ENCODE results near the gene ERF.

The ERF gene

DNA sequence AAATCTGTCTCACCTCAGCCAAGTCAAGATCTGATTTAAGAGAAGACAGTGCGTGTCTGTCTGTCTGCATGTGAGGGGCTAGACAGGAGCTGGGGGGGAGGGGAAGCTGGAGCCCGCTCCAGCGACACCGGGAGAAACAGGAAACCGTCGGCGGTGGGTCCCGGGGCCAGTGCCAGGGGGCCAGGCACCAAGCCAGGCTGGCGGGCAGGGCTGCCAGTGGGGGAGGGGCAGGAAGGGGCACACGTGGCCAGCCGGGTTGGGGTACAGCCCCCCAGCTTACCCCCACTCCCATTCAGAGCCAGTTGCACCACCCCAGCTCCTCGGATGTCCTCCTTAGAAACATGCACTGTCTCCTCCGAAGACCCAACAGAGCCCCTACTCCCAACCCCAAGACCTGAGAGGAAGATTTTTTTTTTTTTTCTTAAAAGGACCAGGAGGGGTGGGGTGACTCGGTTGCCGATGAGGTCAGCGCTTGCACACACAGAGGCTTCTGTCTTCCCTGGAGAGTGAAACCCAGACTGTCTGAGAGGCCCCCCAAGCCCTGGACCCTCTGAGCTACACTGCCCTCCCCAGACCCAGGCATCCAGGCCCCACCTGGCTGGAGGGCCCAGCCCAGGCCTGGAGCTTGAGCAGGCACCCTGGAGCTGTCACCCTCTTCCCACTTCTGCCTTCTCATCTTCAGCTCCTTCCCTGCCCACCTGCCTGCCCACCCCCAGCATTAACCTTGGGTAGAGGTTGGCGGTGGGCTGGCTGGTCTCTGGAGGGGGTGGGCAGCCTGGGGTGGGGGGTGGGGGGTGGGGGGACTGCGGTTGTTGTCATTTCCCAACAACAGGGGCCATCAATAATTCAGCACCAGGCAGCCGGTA is 4.0 kb downstream of the ERF start:
- no peak overlapping the region for H2BK12ac ChIP-seq (ENCODE audit: low read length in 2 of 2)
- H3K27me3 ChIP-seq (ENCODE audit: control insufficient read depth in 1 of 2, insufficient read depth in 1 of 2, low read length in 2 of 2) = no peaks in the 10 kb centered on the region
- no peak overlapping the region for H2BK15ac ChIP-seq (ENCODE audit: low read depth, poor library complexity, severe bottlenecking)
- H3K79me1 ChIP-seq (replicated peaks; ENCODE audit: low read length, poor library complexity, severe bottlenecking) = peaks cover 18% of the 10 kb centered on the region
- peak overlapping the region; percentile 83 for H3K9ac ChIP-seq (ENCODE audit: low read length)
- no peak overlapping the region for H2BK5ac ChIP-seq (ENCODE audit: low read depth, low read length, poor library complexity, severe bottlenecking)
- no peak overlapping the region for H4K8ac ChIP-seq (ENCODE audit: low read length)
- H3K9me3 ChIP-seq (ENCODE audit: control insufficient read depth, low read length) = no peaks in the 10 kb centered on the region
- WGBS = 74% methylated on average over 11 of the region's 19 CpGs
- no peak overlapping the region for H2BK120ac ChIP-seq (ENCODE audit: low read depth, low read length)
- H3K4ac ChIP-seq (ENCODE audit: low read depth in 1 of 2, low read length in 2 of 2) = no peak overlapping the region
- H3K18ac ChIP-seq (ENCODE audit: low read depth in 1 of 2, low read length in 2 of 2) = peak overlapping the region in 1 of 2 experiments; percentile 37
- peaks cover 14 to 51% of the 10 kb centered on the region in 2 experiments for H3K36me3 ChIP-seq (ENCODE audit: control insufficient read depth in 1 of 2, insufficient read depth in 2 of 2, low read depth in 1 of 2, low read length in 2 of 2)
- H3K4me1 ChIP-seq (ENCODE audit: control insufficient read depth, insufficient read depth, low read depth, low read length) = peaks cover 42% of the 10 kb centered on the region
- peak; percentile 36 for DNase-seq
- H3K23ac ChIP-seq (ENCODE audit: low read length in 2 of 2) = no peak overlapping the region
- peak overlapping the region in 1 of 2 experiments; percentile 38 for H3K4me3 ChIP-seq (ENCODE audit: insufficient read depth in 1 of 2, low read depth in 1 of 2, low read length in 2 of 2)
- no peak overlapping the region for H3K27ac ChIP-seq (ENCODE audit: low read length, poor library complexity, severe bottlenecking)
- H2AFZ ChIP-seq (ENCODE audit: low read depth, low read length) = no peak overlapping the region
- no peak overlapping the region for H4K91ac ChIP-seq (ENCODE audit: low read length)
- peak overlapping the region; percentile 12 for H3K4me2 ChIP-seq (ENCODE audit: low read length, poor library complexity, severe bottlenecking)
- no peak overlapping the region for H3K14ac ChIP-seq (ENCODE audit: low read length in 2 of 2)
- no peak overlapping the region for H2AK5ac ChIP-seq (ENCODE audit: low read length, severe bottlenecking)

DNA sequence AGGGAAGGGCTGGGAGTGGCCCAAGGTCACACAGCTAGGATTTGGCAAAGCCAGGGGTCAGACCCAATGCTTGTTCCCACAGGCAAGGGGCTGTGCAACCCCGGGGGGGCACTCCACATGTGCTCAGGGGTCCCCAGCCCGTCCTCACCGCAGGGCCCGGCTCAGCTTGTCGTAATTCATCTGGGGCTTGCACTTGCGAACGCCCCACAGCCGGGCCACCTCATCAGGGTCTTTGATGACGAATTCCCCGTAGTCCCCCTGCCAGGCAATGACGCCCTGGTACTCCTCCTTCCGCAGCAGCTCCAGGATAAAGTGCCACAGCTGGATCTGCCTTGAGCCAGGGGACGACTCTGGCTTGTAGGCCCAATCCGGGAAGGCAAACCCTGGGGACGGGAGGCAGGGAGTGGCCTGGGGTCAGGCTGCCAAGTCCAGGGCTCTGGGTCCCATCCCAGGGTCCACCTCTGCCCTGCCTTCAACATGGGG is 4.7 kb downstream of the ERF start:
- no peak overlapping the region for H3K4me2 ChIP-seq (ENCODE audit: low read length, poor library complexity, severe bottlenecking)
- no peak overlapping the region for H2BK5ac ChIP-seq (ENCODE audit: low read depth, low read length, poor library complexity, severe bottlenecking)
- no peak overlapping the region for H4K91ac ChIP-seq (ENCODE audit: low read length)
- H3K14ac ChIP-seq (ENCODE audit: low read length in 2 of 2) = no peak overlapping the region
- peaks cover 41% of the 10 kb centered on the region for H3K4me1 ChIP-seq (ENCODE audit: control insufficient read depth, insufficient read depth, low read depth, low read length)
- H3K79me1 ChIP-seq (replicated peaks; ENCODE audit: low read length, poor library complexity, severe bottlenecking) = peaks cover 17% of the 10 kb centered on the region
- H3K23ac ChIP-seq (ENCODE audit: low read length in 2 of 2) = no peak overlapping the region
- whole genome bisulfite sequencing = 96% methylated on average over 14 of the region's 15 CpGs
- no peaks in the 10 kb centered on the region for H3K9me3 ChIP-seq (ENCODE audit: control insufficient read depth, low read length)
- peak overlapping the region in 1 of 2 experiments; percentile 38 for H3K4me3 ChIP-seq (ENCODE audit: insufficient read depth in 1 of 2, low read depth in 1 of 2, low read length in 2 of 2)
- H3K27me3 ChIP-seq (ENCODE audit: control insufficient read depth in 1 of 2, insufficient read depth in 1 of 2, low read length in 2 of 2) = no peaks in the 10 kb centered on the region
- H2BK15ac ChIP-seq (ENCODE audit: low read depth, poor library complexity, severe bottlenecking) = no peak overlapping the region
- H3K9ac ChIP-seq (ENCODE audit: low read length) = peak overlapping the region; percentile 83
- peaks cover 14 to 51% of the 10 kb centered on the region in 2 experiments for H3K36me3 ChIP-seq (ENCODE audit: control insufficient read depth in 1 of 2, insufficient read depth in 2 of 2, low read depth in 1 of 2, low read length in 2 of 2)
- no peak for DNase-seq
- H3K27ac ChIP-seq (ENCODE audit: low read length, poor library complexity, severe bottlenecking) = no peak overlapping the region
- H3K4ac ChIP-seq (ENCODE audit: low read depth in 1 of 2, low read length in 2 of 2) = no peak overlapping the region
- no peak overlapping the region for H4K8ac ChIP-seq (ENCODE audit: low read length)
- no peak overlapping the region for H2BK12ac ChIP-seq (ENCODE audit: low read length in 2 of 2)
- no peak overlapping the region for H3K18ac ChIP-seq (ENCODE audit: low read depth in 1 of 2, low read length in 2 of 2)
- no peak overlapping the region for H2AFZ ChIP-seq (ENCODE audit: low read depth, low read length)
- H2AK5ac ChIP-seq (ENCODE audit: low read length, severe bottlenecking) = no peak overlapping the region
- H2BK120ac ChIP-seq (ENCODE audit: low read depth, low read length) = no peak overlapping the region

DNA sequence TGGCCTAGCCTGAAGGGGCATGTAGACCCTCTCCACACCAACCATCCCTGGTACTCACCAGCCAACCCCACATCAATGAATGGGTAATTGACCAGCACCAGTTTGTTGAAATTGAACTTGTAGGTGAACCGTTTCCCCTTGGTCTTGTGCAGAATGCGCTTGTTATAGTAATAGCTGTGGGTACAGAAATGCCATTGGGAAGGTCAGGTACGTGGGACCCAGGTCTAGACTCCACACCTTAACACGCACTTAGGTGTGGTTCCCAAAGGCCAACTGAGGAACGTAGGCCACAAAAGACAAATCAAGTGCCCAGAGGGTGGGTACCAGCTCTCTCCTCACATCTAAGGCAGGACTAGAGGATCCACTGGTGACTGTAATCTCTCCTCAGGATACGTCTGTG is 5.2 kb downstream of the ERF start:
- no peak overlapping the region for H3K4ac ChIP-seq (ENCODE audit: low read depth in 1 of 2, low read length in 2 of 2)
- peak overlapping the region; percentile 83 for H3K9ac ChIP-seq (ENCODE audit: low read length)
- H3K14ac ChIP-seq (ENCODE audit: low read length in 2 of 2) = no peak overlapping the region
- H2AK5ac ChIP-seq (ENCODE audit: low read length, severe bottlenecking) = no peak overlapping the region
- no peak overlapping the region for H2BK120ac ChIP-seq (ENCODE audit: low read depth, low read length)
- H2BK5ac ChIP-seq (ENCODE audit: low read depth, low read length, poor library complexity, severe bottlenecking) = no peak overlapping the region
- H3K4me1 ChIP-seq (ENCODE audit: control insufficient read depth, insufficient read depth, low read depth, low read length) = peaks cover 41% of the 10 kb centered on the region
- H3K27ac ChIP-seq (ENCODE audit: low read length, poor library complexity, severe bottlenecking) = no peak overlapping the region
- H2BK15ac ChIP-seq (ENCODE audit: low read depth, poor library complexity, severe bottlenecking) = no peak overlapping the region
- H3K79me1 ChIP-seq (replicated peaks; ENCODE audit: low read length, poor library complexity, severe bottlenecking) = peaks cover 17% of the 10 kb centered on the region
- H4K8ac ChIP-seq (ENCODE audit: low read length) = no peak overlapping the region
- no peaks in the 10 kb centered on the region for H3K9me3 ChIP-seq (ENCODE audit: control insufficient read depth, low read length)
- H3K4me3 ChIP-seq (ENCODE audit: insufficient read depth in 1 of 2, low read depth in 1 of 2, low read length in 2 of 2) = no peak overlapping the region
- H3K4me2 ChIP-seq (ENCODE audit: low read length, poor library complexity, severe bottlenecking) = no peak overlapping the region
- H3K36me3 ChIP-seq (ENCODE audit: control insufficient read depth in 1 of 2, insufficient read depth in 2 of 2, low read depth in 1 of 2, low read length in 2 of 2) = peaks cover 14 to 51% of the 10 kb centered on the region in 2 experiments
- 94% methylated on average over 6 of the region's 6 CpGs for WGBS
- H3K23ac ChIP-seq (ENCODE audit: low read length in 2 of 2) = no peak overlapping the region
- no peak overlapping the region for H3K18ac ChIP-seq (ENCODE audit: low read depth in 1 of 2, low read length in 2 of 2)
- DNase-seq = no peak
- H2AFZ ChIP-seq (ENCODE audit: low read depth, low read length) = no peak overlapping the region
- no peaks in the 10 kb centered on the region for H3K27me3 ChIP-seq (ENCODE audit: control insufficient read depth in 1 of 2, insufficient read depth in 1 of 2, low read length in 2 of 2)
- H4K91ac ChIP-seq (ENCODE audit: low read length) = no peak overlapping the region
- H2BK12ac ChIP-seq (ENCODE audit: low read length in 2 of 2) = no peak overlapping the region

GRCh38 chr19:42249149-42249750 is 5.7 kb downstream of the ERF start:
- Histone ChIP-seq H3K4me3 (ENCODE audit: insufficient read depth in 1 of 2, low read depth in 1 of 2, low read length in 2 of 2) (no peak overlapping the region), H3K9ac (ENCODE audit: low read length) (no peak overlapping the region), H4K8ac (ENCODE audit: low read length) (no peak overlapping the region), H2BK12ac (ENCODE audit: low read length in 2 of 2) (no peak overlapping the region), H3K4me2 (ENCODE audit: low read length, poor library complexity, severe bottlenecking) (no peak overlapping the region), H3K14ac (ENCODE audit: low read length in 2 of 2) (no peak overlapping the region), H2AFZ (ENCODE audit: low read depth, low read length) (no peak overlapping the region), H2BK15ac (ENCODE audit: low read depth, poor library complexity, severe bottlenecking) (no peak overlapping the region), H3K4ac (ENCODE audit: low read depth in 1 of 2, low read length in 2 of 2) (no peak overlapping the region), H3K27me3 (ENCODE audit: control insufficient read depth in 1 of 2, insufficient read depth in 1 of 2, low read length in 2 of 2) (no peaks in the 10 kb centered on the region), H3K27ac (ENCODE audit: low read length, poor library complexity, severe bottlenecking) (no peak overlapping the region), H4K91ac (ENCODE audit: low read length) (no peak overlapping the region), H2BK120ac (ENCODE audit: low read depth, low read length) (no peak overlapping the region), H3K18ac (ENCODE audit: low read depth in 1 of 2, low read length in 2 of 2) (no peak overlapping the region), H3K4me1 (ENCODE audit: control insufficient read depth, insufficient read depth, low read depth, low read length) (peaks cover 41% of the 10 kb centered on the region), H3K23ac (ENCODE audit: low read length in 2 of 2) (no peak overlapping the region), H2AK5ac (ENCODE audit: low read length, severe bottlenecking) (no peak overlapping the region), H2BK5ac (ENCODE audit: low read depth, low read length, poor library complexity, severe bottlenecking) (no peak overlapping the region), H3K79me1 (replicated peaks; ENCODE audit: low read length, poor library complexity, severe bottlenecking) (peaks cover 17% of the 10 kb centered on the region), H3K36me3 (ENCODE audit: control insufficient read depth in 1 of 2, insufficient read depth in 2 of 2, low read depth in 1 of 2, low read length in 2 of 2) (peaks cover 14 to 51% of the 10 kb centered on the region in 2 experiments), H3K9me3 (ENCODE audit: control insufficient read depth, low read length) (no peaks in the 10 kb centered on the region)
- no peak for DNase-seq
- 96% methylated on average over 36 of the region's 36 CpGs for WGBS

Measured in mesenchymal stem cell (in vitro differentiated cells and primary cell).